Upper lobe of left lung (tissue), 4 donors: ENCODE measurements around the gene PRSS33.

ENCODE experiments used
- EP300 ChIP-seq, 4 donors: sonication (generic); formaldehyde crosslinking; IDR thresholded peaks; one replicate each; pipeline ENCODE4 v1.5.1; 2017; ENCODE audit warnings: antibody characterized with exemption in 4 of 4, control low read depth in 2 of 4
- POLR2A ChIP-seq, 4 donors: fragments of 450-650 bp; IDR thresholded peaks; one replicate each; pipeline ENCODE4 v1.5.1; 2016 to 2017; ENCODE audit warnings: antibody characterized with exemption in 4 of 4, mild to moderate bottlenecking in 2 of 4
- TF ChIP-seq, protein P1 (sequence below), 6 experiments: fragments of 450-650 bp in 4 of 6; fragments of 200-600 bp in 2 of 6; sonication (generic) in 2 of 6; IDR thresholded peaks; one replicate each; pipeline ENCODE4 v1.5.1; 2016 to 2019; ENCODE audit warnings: antibody characterized with exemption in 6 of 6

DNA sequence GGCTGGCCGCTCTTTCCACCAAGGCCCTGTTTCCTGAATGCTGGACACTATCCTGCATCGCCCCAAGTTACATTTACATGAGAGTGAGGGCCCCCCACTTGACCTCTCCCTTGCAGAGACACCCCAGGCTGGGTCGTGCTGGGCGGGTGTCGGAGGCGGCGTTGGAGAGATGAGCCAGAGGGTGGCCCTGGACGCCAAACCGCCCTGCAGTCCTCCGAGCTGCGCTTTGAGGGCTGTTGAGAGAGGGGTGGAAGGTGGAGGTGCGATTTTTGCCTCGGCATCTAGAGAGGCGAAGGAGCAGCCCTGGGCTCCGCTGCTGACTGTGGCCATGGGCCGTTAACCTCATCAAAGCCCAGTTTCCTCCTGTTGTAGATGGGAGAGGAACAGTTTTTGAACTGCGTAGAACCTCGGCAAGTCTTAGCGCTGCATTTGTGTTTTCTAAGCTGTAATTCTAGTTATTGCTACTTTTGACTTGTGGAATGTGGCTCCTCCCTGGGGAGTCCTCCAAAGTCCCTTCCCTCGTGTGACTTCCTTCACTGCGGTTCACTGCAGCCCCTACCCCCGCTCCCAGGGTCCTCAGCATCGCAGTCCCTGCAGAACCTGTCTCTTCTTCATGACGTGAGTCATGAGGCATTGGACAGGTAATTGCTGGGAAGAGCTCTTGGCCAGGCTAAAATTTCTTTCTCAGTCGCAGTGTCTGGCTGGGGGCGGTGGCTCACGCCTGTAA, 9.3 kb downstream of the PRSS33 start:
- TF ChIP-seq, protein P1, sequence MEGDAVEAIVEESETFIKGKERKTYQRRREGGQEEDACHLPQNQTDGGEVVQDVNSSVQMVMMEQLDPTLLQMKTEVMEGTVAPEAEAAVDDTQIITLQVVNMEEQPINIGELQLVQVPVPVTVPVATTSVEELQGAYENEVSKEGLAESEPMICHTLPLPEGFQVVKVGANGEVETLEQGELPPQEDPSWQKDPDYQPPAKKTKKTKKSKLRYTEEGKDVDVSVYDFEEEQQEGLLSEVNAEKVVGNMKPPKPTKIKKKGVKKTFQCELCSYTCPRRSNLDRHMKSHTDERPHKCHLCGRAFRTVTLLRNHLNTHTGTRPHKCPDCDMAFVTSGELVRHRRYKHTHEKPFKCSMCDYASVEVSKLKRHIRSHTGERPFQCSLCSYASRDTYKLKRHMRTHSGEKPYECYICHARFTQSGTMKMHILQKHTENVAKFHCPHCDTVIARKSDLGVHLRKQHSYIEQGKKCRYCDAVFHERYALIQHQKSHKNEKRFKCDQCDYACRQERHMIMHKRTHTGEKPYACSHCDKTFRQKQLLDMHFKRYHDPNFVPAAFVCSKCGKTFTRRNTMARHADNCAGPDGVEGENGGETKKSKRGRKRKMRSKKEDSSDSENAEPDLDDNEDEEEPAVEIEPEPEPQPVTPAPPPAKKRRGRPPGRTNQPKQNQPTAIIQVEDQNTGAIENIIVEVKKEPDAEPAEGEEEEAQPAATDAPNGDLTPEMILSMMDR (IDR thresholded peaks at IDR 0.05) = no peak
- peak in 1 of 4 donors; percentile 32 for TF ChIP-seq POLR2A (IDR thresholded peaks at IDR 0.05)
- no peak for TF ChIP-seq EP300 (IDR thresholded peaks at IDR 0.05)
